GM19467 (cell line): ENCODE results near the gene ASB6.
"Not testable (repeated sequence)": the region's sequence is repeated elsewhere in the genome, so short reads cannot be mapped to it uniquely, and the experiment has no call there.

Experiments
- ATAC-seq: cut with Tn5 transposase; IDR thresholded peaks from one replicate; pipeline ENCODE4 v1.9.1; 2021; ENCODE audit warnings: mild to moderate bottlenecking, moderate library complexity; ENCODE audit not compliant: unreplicated experiment

ASB6 gene

DNA sequence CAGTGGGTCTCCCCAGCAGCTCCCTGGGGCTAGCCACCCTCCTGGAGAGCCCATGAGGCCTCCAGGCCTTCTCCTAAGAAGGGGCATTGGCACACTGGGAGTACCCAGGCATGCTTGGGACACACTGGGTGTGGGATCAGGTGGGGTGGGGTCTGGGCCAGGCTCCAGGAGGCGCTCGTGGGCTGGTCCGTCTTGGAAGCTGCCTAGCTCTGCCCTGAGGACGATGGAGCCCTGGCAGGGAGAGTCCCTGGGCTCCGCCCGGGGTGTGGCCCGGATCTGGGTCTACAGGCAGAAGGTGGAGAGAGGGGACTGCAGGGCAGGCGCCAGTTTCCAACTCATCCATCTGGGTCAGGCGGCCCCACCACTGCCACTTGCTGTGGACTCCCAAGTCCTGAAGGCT is 25.9 kb upstream of the ASB6 start:
- ATAC-seq: no peak

DNA sequence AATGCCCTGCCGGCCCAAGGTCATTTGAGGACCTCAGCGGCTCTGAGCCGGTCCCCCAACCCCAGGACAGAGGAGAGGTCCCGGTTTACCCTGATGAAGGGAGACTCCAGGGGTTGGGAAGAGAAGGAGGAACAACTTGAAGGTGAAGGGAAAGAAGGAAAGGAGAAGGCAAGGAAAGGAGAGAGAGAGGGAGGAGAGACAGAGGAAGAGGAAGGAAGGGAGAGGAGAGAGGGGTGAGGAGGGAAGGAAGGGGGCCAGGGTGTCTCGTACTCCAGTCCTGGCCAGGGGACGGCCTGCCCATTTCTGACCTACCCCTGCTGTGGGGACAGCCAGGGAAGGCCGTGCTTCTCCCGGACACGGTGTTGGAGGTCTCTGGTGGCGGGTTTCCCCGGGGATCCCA is 25.4 kb upstream of the ASB6 start:
- no peak for ATAC-seq

DNA sequence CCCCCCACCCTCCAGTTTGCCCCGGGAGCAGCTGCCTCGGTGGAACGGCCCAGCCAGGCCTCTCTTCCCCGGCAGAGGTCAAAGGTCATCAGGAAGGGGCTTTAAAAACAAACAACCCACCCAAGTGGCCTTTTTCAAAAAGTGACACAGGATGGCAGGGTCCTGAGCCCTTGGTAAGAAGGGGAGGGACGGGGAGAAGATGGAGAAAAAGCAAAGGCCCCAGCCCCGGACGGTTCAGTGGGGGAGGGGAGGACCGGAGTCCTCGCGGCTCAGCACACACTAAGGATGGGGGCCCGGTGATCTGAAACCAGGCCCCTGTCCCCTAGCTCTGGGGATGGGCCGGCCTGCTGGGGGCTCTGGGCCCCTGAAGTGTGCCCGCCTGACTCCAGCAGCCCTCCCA is 24.6 kb upstream of the ASB6 start:
- ATAC-seq: no peak

DNA sequence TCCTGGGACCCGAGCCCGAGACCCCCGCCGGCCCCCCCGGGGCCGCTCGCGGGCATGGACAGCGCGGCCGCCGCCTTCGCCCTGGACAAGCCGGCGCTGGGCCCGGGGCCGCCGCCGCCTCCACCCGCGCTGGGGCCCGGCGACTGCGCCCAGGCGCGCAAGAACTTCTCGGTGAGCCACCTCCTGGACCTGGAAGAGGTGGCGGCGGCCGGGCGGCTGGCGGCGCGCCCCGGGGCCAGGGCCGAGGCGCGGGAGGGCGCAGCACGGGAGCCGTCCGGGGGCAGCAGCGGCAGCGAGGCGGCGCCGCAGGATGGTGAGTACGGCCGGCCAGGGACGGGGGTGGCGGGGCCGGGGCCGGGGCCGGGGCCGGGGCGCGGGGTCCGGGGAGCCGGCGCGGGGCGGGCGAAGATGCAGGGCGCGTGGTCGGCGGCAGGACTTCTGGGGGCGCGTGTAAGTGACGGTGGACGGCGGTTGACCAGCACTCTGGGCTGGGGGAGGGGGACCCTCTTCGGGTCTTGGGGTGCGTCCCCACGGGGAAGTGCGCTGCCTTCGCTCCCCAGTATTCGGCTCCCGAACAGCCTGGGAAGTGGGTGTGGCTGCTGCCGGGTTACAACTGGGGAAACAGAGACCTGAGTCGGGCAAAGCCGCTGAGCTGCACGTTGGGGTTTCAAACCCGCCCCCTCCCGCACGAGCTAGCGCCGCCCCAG is 24.0 kb upstream of the ASB6 start:
- ATAC-seq: no peak

DNA sequence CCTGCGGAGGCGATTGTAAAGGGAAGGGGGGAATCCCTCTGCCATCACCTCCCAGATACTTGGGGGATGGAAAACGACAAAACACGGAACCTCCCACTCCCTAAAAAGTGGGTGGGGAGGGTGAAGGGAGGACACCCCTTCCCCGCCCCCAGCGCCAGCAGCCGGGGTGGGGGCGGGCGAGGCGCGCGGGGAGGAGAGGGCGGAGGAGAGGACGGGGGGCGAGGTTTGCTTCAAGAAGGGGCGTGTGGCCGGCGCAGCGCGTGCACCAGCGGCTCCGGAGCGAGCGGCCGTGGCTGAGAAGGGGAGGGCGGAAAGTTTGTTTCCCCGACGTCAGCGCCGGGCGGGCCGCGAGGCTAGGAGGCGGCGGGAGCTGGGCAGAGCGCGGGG is 23.4 kb upstream of the ASB6 start, which contains the start of gene PRRX2:
TSS of gene PRRX2 (plus strand) at position 259 of the 387 bp plus-strand sequence. CDS start 221 bp downstream, outside the sequence.
- ATAC-seq: no peak

DNA sequence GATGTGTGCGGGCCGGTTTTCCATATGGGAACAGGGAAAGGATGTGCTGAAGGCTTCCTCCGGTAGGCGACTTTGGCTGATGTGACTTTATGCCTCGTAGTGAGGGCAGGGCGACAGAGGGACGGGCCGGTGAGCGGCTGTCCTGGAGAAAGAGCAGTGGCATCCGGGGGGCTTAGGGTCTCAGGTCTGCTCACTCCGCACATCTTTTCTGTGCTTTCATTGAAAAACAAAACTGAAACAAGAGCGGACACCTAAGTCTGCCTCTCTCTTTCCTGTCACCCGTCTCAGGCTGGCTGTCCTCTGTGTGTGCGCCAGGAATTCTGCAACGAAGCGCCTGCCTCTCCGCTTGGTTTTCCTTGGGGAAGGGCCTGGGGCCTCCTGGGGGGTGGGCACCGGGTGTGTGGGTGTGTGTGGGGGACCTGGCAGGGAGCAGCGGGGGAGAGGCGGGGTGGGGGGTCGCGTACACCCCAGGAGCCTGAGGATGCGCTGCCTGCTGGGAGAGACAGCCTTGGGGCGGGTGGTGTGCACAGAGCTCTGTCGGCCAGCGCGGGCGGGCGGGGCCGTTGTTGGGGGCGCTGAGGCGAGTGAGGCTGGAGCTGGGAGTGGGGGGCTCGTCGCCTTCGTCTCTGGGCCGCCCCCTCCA is 22.9 kb upstream of the ASB6 start:
- ATAC-seq: no peak

DNA sequence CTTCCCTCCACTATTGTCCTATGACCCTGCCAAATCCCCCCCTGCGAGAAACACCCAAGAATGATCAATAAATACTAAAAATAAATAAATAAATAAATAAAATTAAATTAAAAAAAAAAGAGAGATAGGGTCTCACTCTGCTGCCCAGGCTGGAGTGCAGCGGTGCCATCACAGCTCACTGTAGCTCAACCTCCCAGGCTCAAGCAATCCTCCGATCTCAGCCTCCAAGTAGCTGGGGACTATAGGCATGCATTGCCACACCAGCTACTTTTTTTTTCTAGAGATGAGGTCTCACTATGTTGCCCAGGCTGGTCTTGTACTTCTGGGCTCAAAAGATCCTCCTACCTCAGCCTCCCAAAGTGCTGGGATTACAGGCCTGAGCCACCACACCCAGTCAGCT is 20.3 kb upstream of the ASB6 start:
- ATAC-seq: not testable (repeated sequence)

DNA sequence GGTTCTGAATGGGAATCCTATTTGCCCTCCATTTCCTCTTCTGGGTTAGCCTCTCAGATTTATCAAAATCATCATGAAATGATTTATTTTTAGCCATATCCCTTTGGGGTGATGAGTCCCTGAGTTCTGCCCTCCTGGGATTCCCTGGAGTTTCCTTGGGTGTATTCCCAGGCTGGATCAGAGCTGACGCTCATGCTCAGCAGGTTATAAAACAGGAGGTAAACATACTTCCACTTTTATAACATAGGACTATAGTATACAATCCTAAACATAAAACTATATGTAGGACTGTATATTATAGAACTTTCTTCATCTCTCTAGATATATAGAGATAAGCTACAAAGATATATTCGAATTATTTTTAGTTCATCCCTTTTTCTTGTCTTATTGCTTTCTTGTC is 19.1 kb upstream of the ASB6 start:
- ATAC-seq: no peak

DNA sequence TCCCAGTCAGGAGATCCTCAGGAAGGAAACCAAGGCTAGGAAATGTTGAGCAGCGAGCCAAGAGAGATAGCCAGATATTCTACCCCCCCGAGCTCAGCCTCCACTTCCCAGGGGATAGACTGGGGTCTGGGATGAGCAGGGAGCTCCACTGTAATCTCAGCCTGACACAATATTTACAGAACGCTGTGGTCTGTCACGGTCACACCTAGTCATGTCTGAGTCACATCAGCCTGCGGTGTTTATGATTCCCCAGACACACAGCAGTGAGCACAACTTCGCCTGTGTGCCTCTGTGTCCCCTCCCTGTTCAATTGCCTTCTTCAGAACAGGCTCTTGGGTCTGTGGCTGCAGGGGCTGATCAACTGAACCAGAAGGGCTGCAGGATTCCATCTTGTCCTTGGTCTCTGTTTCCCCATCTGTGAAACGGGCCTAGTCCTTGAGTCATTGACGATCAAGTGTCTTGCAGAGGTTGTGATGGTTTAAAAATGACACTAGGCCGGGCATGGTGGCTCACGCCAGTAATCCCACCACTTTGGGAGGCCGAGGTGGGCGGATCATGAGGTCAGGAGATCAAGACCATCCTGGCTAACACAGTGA is 14.9 kb upstream of the ASB6 start:
- ATAC-seq: no peak

DNA sequence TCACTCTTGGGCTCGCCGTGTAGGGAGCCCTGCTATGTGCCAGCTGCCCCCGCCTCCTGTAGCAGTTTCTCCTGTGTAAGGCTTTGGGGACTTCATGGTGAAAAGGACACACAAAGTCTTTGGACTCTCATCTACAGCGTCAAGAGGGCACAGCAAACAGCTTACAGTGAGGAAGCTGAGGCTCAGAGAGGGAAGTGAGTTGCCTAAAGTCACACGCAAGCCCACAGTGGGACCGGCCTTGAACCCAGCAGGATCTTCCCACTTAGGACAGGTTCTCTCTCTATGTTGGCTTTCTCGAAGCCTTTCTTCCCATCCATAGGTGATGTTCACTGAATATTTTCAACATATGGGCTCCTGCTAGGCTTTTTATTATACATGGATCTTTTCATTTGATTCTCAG is 13.7 kb upstream of the ASB6 start:
- ATAC-seq: no peak

DNA sequence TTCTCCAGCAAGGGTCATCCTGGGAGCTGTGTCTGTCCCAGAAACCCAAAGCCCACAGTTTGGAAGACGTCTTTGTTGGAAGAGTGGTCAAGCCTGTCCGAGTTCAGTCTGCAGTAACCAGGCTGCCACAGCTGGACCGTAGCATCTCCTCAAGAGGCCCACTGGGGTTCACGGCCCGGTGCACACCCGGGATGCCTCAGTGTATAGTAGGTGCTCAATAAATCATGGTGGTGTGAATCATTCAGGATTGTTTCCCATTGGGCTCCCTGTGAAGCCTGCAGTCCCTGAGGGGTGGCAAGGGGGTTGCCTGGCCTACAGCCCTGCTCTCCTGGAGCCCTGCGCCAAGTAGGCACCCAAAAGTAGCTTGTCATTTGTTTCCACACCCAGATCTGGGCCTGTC is 13.2 kb upstream of the ASB6 start:
- no peak for ATAC-seq

DNA sequence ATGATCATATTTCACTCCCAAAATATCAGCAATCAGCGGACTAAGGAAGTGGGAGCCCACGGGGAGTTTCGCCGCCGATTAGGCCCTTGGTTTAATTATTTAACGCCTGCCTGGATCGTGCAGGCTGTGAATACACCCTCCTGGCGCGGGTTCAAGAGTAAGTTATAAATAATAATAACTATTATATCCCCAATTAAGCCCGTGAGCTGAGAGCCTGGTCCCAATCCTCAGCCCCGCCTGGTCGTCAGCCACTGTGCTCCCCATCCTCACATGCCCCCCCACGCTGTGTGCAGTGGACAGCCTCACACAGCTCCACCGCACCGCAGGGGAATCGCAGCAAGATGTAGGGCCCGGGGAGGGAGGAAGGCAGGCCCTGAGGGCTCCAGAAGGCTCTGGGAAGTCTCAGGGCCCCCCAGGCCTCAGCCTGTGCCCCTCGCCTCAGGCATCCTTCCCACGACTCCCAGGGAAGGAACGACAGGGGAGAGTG is 12.6 kb upstream of the ASB6 start:
- ATAC-seq: no peak

DNA sequence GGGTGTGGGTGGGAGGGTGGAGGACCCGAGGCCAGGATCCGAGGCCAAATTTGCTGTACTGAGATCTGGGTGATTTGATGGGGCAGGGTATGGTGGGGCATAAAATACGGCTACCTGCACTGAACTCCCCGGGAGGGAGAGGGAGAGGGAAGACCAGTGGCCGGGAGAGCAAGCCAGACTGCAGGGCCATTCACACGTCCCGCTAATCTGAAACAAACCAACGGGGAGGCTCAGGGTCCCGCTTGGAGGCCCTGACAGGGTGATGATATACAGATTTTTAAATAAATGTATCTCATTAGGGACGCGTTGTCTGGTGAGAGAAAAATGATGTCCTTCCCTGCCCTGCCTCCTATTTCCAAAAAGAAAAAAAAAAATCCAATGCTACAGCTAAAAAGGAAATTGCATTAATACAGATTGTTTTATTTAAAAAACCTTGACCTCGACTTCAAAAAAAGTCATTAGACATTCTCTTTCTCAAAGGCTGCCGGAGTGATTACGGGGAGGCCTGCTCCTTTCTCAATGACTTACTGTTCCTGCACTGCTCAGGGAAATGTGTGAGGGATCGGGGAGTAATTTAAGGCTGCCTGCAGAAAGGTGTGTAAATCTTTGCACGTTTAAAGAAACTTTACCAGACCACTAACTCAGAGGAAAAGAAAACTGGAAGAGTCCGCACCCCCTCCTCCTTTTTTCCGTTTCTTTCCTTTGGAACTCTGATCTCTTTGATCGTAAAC is 12.0 kb upstream of the ASB6 start:
- no peak for ATAC-seq

DNA sequence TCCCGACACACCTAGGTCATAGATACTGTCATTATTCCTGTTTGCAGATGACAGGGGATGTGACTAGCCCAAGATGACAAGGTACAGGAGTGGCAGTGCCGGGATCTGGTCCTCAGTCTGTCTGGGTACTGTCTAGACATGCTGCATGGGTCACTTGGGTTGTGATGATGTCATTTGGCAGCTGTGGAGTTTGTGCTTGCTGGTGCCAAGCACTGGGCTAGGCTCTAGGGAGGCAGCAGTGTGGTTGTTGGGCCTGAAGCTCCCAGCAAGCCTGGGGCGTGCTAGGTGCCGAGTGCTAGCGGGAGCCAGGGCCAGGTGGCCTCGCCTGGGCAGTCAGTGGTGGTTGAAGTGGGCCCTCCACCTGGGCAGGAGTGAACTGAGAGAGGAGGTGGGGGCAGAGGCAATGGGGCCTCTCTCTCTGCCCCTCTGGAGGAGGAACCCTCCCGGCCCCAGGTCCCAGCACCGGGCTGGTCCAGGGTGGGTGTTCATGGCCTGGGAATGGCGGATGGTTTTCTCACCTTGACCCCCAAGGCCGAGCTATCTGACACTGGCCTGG is 8.8 kb upstream of the ASB6 start:
- ATAC-seq: no peak

DNA sequence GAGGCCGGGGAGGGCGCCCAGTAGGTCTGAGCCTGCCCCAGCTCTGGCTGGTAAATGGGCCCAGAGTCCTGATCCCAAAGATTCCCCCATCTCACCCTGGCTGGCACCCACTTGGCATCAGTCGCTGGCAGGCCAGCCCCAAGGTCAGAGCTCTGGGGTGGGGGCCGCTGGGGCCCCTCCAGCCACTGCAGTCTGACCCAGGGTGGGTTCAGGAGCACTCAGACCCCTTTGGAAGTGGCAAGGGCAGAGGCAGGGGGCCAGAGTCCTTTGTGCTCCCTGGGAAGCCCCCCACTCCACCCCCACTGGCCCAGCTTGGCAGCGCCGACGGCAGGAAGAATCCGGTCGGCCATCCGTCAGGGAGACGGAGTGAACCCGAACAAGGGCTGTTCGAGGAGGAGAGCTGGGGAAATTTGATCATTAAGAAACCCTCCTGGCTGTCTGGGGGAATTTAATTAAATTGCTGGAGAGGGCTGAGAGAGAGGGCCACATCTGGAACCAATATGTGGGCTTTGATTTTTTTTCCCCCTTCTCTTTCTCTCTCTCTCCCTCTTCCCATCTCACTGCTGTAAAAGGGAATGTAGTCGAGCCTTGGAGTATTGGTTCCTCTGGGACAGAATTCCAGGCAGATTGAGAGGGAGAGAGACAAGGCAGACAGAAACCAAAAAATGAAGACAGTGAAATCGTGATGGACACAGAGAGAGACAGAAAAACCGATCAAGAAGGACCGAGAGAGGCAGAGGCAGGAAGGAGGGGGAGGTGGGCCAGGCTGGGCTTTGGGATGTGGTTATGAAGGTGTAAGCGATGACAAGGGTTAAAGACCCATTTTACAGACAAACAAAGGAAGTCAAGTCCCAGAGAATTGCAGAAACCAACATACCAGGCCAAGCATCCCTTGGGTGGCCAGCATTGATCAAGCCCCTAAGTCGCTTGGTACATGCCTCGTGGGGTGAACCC is 8.1 kb upstream of the ASB6 start:
- ATAC-seq: no peak

DNA sequence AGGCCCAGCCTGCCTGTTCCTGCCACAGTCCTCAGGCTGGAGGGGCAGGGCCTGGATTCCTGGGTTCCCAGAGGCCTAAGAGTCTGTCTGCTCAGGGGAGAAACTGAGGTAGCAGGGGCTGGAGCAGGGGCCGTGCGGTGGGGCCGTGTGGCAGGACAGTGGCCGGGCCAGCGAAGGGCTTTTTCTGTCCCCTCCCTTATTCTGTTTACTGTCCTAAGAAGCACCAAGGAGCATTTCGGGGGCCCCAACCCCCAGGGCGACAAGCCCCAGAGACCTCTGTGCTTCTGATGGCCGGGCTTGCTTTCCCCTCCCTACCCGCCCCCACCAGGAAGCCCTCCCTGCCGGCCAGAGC is 6.8 kb upstream of the ASB6 start:
- no peak for ATAC-seq

DNA sequence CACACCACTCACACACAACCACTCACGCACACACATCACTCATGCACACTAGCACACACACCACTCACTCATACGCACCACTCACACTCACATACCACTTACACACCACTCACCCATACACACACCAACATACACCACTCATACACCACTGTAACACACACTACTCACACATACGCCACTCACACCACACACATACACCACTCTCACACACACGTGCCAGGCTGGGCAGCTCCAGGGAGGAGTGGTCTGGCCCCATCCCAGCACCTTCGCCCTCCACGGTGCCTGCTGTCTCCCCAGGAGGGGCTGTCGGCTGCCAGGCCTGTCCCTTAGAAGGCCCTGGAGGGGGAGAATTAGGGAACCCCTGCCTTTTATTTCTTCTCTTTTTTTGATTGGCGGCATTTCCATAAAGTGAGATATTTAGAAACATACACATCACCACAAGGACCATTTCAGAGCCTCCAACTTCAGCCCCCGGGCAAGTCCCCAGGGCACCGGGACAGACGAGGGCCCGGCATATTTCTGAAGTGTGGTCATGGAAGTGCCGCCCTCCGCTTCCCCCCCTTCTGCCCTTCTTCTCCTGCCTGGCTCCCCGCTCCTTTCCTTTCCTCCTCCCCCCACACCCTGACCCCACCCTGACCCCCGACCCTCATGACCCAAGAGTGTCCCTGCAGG is 6.3 kb upstream of the ASB6 start:
- no peak for ATAC-seq

DNA sequence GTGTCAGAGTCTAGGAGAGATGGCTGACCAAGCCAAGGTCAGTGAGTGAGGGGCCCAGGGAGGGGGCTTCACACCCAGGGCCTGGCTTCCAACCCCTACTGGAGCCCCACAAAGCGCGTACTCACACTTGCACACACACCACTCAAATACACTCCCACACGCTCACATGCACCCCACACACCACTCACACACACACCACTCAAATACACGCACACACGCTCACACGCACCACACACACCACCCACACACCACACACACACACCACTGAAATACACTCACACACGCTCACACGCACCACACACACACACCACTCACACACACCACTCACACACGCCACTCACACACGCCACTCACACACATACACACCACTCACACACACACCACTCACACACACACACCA is 5.7 kb upstream of the ASB6 start:
- no peak for ATAC-seq

DNA sequence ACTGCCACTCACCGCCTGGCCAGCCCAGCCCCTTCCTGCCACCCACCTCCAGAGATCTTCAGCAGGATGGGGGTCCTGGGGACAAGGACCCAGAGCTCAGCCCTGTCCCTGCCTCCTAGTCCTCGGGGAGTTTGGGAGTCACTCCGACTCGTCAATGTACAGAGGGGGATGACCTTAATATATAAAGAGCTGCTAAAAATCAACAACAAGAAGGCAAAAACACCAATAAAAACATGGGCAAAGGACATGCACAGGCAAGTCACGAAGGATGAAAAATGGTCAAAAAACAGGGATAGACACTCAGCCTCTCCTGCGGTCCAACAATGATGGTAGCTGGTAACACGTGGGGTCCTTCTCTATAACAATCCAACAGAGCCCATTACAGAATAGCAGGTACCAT is 4.7 kb upstream of the ASB6 start:
- ATAC-seq: no peak

DNA sequence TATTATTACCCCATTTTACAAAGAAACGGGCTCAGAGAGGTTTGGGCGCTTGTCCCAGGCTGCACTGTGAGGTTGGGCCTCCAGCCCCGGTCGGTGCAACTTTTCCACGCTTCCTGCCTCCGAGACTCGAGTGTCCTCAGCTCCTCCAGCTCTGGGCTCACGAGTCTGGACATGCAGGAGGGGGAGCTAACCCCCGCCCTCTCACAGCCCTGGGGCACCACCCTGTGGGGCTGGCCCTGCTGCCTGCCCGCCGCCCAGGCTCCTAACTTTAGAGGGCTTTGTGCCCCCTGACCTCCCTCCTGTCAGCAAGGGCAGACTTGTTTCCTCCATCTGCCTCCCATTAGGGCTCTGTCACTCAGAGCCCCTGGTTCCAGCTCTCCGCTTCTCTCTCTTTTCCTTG is 4.3 kb upstream of the ASB6 start:
- ATAC-seq: no peak
